Neural progenitor cell (in vitro differentiated cells): ENCODE results near the gene TAS2R7. TPM values are rescaled to one million over a fixed set of nuclear protein-coding genes. Genes with fewer than 3 reads are reported as not detected.

ENCODE experiments used
- DNase-seq: peaks from one replicate; pipeline ENCODE4 v3.0.0-alpha.2; 2016; ENCODE audit warnings: low spot score
- H2AFZ ChIP-seq: fragments of 200-600 bp; sonication (generic); replicated peaks from 2 replicates; pipeline ENCODE4 v1.6.1; 2016; ENCODE audit warnings: antibody characterized with exemption
- H3F3A ChIP-seq: fragments of 200-600 bp; sonication (generic); 2 replicates; pipeline ENCODE4 v1.6.1; 2016; ENCODE audit warnings: antibody characterized with exemption, low read depth
- H3K27ac ChIP-seq: fragments of 200-600 bp; sonication (generic); 2 replicates; pipeline ENCODE4 v1.5.1; 2016; ENCODE audit warnings: mild to moderate bottlenecking
- H3K27me3 ChIP-seq: fragments of 200-600 bp; sonication (generic); 2 replicates; pipeline ENCODE4 v1.6.1; 2016; ENCODE audit warnings: mild to moderate bottlenecking, moderate library complexity
- H3K36me3 ChIP-seq: fragments of 200-600 bp; sonication (generic); 2 replicates; pipeline ENCODE4 v1.5.1; 2016
- H3K4me1 ChIP-seq: fragments of 200-600 bp; sonication (generic); 2 replicates; pipeline ENCODE4 v1.6.1; 2016; ENCODE audit warnings: mixed run types
- H3K4me2 ChIP-seq: fragments of 200-600 bp; sonication (generic); 2 replicates; pipeline ENCODE4 v1.6.1; 2016
- H3K4me3 ChIP-seq: fragments of 200-600 bp; sonication (generic); 2 replicates; pipeline ENCODE4 v1.5.1; 2016
- H3K79me2 ChIP-seq: fragments of 200-600 bp; sonication (generic); 2 replicates; pipeline ENCODE4 v1.6.1; 2016; ENCODE audit warnings: low read depth
- H3K9ac ChIP-seq: fragments of 200-600 bp; sonication (generic); 2 replicates; pipeline ENCODE4 v1.6.1; 2016
- H3K9me3 ChIP-seq: fragments of 200-600 bp; sonication (generic); 2 replicates; pipeline ENCODE4 v1.5.1; 2016; ENCODE audit warnings: low read depth
- H4K20me1 ChIP-seq: fragments of 200-600 bp; sonication (generic); 2 replicates; pipeline ENCODE4 v1.6.1; 2016; ENCODE audit warnings: low read depth
- H3K27ac Mint-ChIP-seq: 3 replicates; pipeline ENCODE4 v1.8.0; 2021; ENCODE audit warnings: mixed read lengths
- H3K27me3 Mint-ChIP-seq: 2 replicates; pipeline ENCODE4 v1.8.0; 2022; ENCODE audit warnings: low read depth, mild to moderate bottlenecking, inconsistent platforms, moderate library complexity, mixed read lengths; ENCODE audit not compliant: insufficient read depth
- H3K36me3 Mint-ChIP-seq: 3 replicates; pipeline ENCODE4 v1.8.0; 2021; ENCODE audit warnings: mixed read lengths
- H3K4me1 Mint-ChIP-seq: 3 replicates; pipeline ENCODE4 v1.8.0; 2021; ENCODE audit warnings: mixed read lengths
- H3K4me3 Mint-ChIP-seq: 3 replicates; pipeline ENCODE4 v1.8.0; 2021; ENCODE audit warnings: mild to moderate bottlenecking, moderate library complexity, mixed read lengths
- H3K9me3 Mint-ChIP-seq: 3 replicates; pipeline ENCODE4 v1.8.0; 2020; ENCODE audit warnings: mixed read lengths
- CTCF ChIP-seq: fragments of 200-600 bp; sonication (generic); IDR thresholded peaks from 2 replicates; pipeline ENCODE4 v1.5.1; 2017; ENCODE audit warnings: antibody characterized with exemption, mild to moderate bottlenecking
- EZH2 ChIP-seq: fragments of 200-600 bp; sonication (generic); IDR thresholded peaks from 2 replicates; pipeline ENCODE4 v1.6.1; 2017; ENCODE audit warnings: antibody characterized with exemption, mild to moderate bottlenecking, moderate library complexity
- EZH2phosphoT487 ChIP-seq: fragments of 200-600 bp; sonication (generic); IDR thresholded peaks from 2 replicates; pipeline ENCODE4 v1.6.1; 2017; ENCODE audit warnings: antibody characterized with exemption
- total RNA-seq: library from RNA; depleted of rRNA; stranded (reverse); fragments of >200 nt; gene quantifications from 2 replicates; pipeline ENCODE4 v1.2.3, GENCODE V29; 2015; ENCODE audit warnings: low replicate concordance

TAS2R7 gene
- total RNA-seq = not detected in 2 replicates

- H2AFZ ChIP-seq = no peak within 1 kb of the TSS
- no peaks in the 10 kb centered on the region for H4K20me1 ChIP-seq
- peaks cover 31% of the 10 kb centered on the region for H3K4me1 ChIP-seq
- peaks cover 8% of the 10 kb centered on the region for H3K4me1 Mint-ChIP-seq
- H3F3A ChIP-seq = peaks cover 16% of the 10 kb centered on the region
- no peak within 1 kb of the TSS for H3K27ac Mint-ChIP-seq
- H3K27me3 ChIP-seq = no peaks in the 10 kb centered on the region
- H3K9me3 Mint-ChIP-seq = no peaks in the 10 kb centered on the region
- H3K4me3 ChIP-seq = no peak within 1 kb of the TSS
- DNase-seq = peak; percentile 46
- H3K36me3 ChIP-seq = no peaks in the 10 kb centered on the region
- no peak within 1 kb of the TSS for H3K4me3 Mint-ChIP-seq
- no peak within 1 kb of the TSS for H3K27ac ChIP-seq
- no peaks in the 10 kb centered on the region for H3K27me3 Mint-ChIP-seq
- no peaks in the 10 kb centered on the region for H3K36me3 Mint-ChIP-seq
- H3K9me3 ChIP-seq = no peaks in the 10 kb centered on the region
- H3K4me2 ChIP-seq = peak within 1 kb of the TSS; percentile 40
- TF ChIP-seq EZH2 (no peak), EZH2phosphoT487 (peak; percentile 75), CTCF (no peak)
- H3K9ac ChIP-seq = no peak within 1 kb of the TSS
- H3K79me2 ChIP-seq = no peaks in the 10 kb centered on the region
Observed at GRCh38 chr12:10802587-10802986, at the start of gene TAS2R7. Gene TAS2R7 (minus strand): TSS chr12:10802627. CDS start chr12:10802570, 57 bp downstream.

- Histone ChIP-seq H4K20me1 (no peaks in the 10 kb centered on the region), H3K4me1 (no peaks in the 10 kb centered on the region), H3F3A (no peaks in the 10 kb centered on the region), H3K36me3 (peaks cover 1% of the 10 kb centered on the region), H3K79me2 (no peaks in the 10 kb centered on the region), H3K4me3 (no peak overlapping the region), H3K27me3 (no peaks in the 10 kb centered on the region), H3K9ac (no peak overlapping the region), H3K4me2 (no peak overlapping the region), H3K9me3 (peaks cover 3% of the 10 kb centered on the region), H2AFZ (no peak overlapping the region), H3K27ac (no peak overlapping the region)
- H3K36me3 Mint-ChIP-seq = peaks cover 25% of the 10 kb centered on the region
- H3K4me3 Mint-ChIP-seq = no peak overlapping the region
- H3K27ac Mint-ChIP-seq = no peak overlapping the region
- H3K27me3 Mint-ChIP-seq = no peaks in the 10 kb centered on the region
- H3K4me1 Mint-ChIP-seq = no peaks in the 10 kb centered on the region
- H3K9me3 Mint-ChIP-seq = peaks cover 7% of the 10 kb centered on the region
- no peak for DNase-seq
- no peak for TF ChIP-seq EZH2phosphoT487
- TF ChIP-seq EZH2 = no peak
- TF ChIP-seq CTCF = no peak
Observed at GRCh38 chr12:10851243-10851858, 48.9 kb upstream of the TAS2R7 start.

GRCh38 chr12:10849425-10849878, 47.0 kb upstream of the TAS2R7 start, which contains the start of gene PRR4:
Gene PRR4 (minus strand): TSS chr12:10849475. CDS start chr12:10849437, 38 bp downstream.
- Histone ChIP-seq H3F3A (no peaks in the 10 kb centered on the region), H4K20me1 (no peaks in the 10 kb centered on the region), H3K4me2 (no peak within 1 kb of the TSS), H3K9ac (no peak within 1 kb of the TSS), H3K79me2 (no peaks in the 10 kb centered on the region), H3K4me3 (no peak within 1 kb of the TSS), H3K9me3 (no peaks in the 10 kb centered on the region), H2AFZ (no peak within 1 kb of the TSS), H3K4me1 (no peaks in the 10 kb centered on the region), H3K27ac (no peak within 1 kb of the TSS), H3K36me3 (no peaks in the 10 kb centered on the region), H3K27me3 (no peaks in the 10 kb centered on the region)
- no peak for DNase-seq
- Mint-ChIP-seq H3K9me3 (no peaks in the 10 kb centered on the region), H3K27ac (no peak within 1 kb of the TSS), H3K27me3 (no peaks in the 10 kb centered on the region), H3K4me1 (no peaks in the 10 kb centered on the region), H3K36me3 (peaks cover 17% of the 10 kb centered on the region), H3K4me3 (no peak within 1 kb of the TSS)
- TF ChIP-seq EZH2phosphoT487 (no peak), EZH2 (no peak)

GRCh38 chr12:10847744-10848143, 45.3 kb upstream of the TAS2R7 start:
- no peaks in the 10 kb centered on the region for H3F3A ChIP-seq
- H3K27ac Mint-ChIP-seq = no peak overlapping the region
- no peaks in the 10 kb centered on the region for H3K4me1 Mint-ChIP-seq
- no peak overlapping the region for H3K9ac ChIP-seq
- no peak overlapping the region for H3K4me3 ChIP-seq
- no peak overlapping the region for H3K4me2 ChIP-seq
- H3K9me3 Mint-ChIP-seq = no peaks in the 10 kb centered on the region
- no peaks in the 10 kb centered on the region for H4K20me1 ChIP-seq
- H3K27me3 Mint-ChIP-seq = no peaks in the 10 kb centered on the region
- no peaks in the 10 kb centered on the region for H3K36me3 ChIP-seq
- no peak for DNase-seq
- H2AFZ ChIP-seq = no peak overlapping the region
- no peaks in the 10 kb centered on the region for H3K79me2 ChIP-seq
- H3K36me3 Mint-ChIP-seq = peaks cover 21% of the 10 kb centered on the region
- TF ChIP-seq EZH2phosphoT487 (no peak), EZH2 (no peak), CTCF (no peak)
- H3K27ac ChIP-seq = no peak overlapping the region
- no peaks in the 10 kb centered on the region for H3K4me1 ChIP-seq
- no peak overlapping the region for H3K4me3 Mint-ChIP-seq
- no peaks in the 10 kb centered on the region for H3K27me3 ChIP-seq
- no peaks in the 10 kb centered on the region for H3K9me3 ChIP-seq
